Hepatocyte (in vitro differentiated cells): Measurements from ENCODE around the gene QRICH1.

Experiments used
- EZH2 ChIP-seq: fragments of 200-600 bp; sonication (generic); IDR thresholded peaks from 2 replicates; pipeline ENCODE4 v1.6.1; 2016; ENCODE audit warnings: antibody characterized with exemption, mild to moderate bottlenecking, borderline replicate concordance
- EZH2phosphoT487 ChIP-seq: fragments of 200-600 bp; sonication (generic); IDR thresholded peaks from one replicate; pipeline ENCODE4 v1.6.1; 2018; ENCODE audit warnings: antibody characterized with exemption, mild to moderate bottlenecking, low read depth, moderate library complexity; ENCODE audit not compliant: unreplicated experiment, severe bottlenecking
- TF ChIP-seq, protein P1 (sequence below): fragments of 200-600 bp; sonication (generic); IDR thresholded peaks from 2 replicates; pipeline ENCODE4 v1.5.1; 2016; ENCODE audit warnings: antibody characterized with exemption, mild to moderate bottlenecking; ENCODE audit not compliant: poor library complexity

DNA sequence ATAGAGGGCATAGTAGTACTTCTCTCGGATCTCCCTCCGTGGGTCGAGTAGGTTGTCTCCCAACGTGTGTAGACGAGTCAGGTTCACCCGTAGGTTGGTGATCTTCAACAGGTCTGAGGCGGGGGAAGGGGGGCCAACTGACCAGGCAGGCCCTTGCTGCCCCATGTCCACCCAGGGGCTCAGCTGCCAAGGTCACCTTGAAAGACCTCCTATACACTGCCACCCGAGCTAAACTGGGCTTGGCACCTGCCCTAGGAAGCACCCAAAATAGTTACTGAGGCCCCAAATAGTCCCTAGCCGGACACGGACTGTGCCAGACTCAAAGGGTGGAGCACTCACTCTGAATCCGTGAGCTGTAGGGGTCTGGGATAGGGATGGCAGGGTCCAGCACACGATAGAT lies 37.2 kb upstream of the QRICH1 start:
- TF ChIP-seq, protein P1, sequence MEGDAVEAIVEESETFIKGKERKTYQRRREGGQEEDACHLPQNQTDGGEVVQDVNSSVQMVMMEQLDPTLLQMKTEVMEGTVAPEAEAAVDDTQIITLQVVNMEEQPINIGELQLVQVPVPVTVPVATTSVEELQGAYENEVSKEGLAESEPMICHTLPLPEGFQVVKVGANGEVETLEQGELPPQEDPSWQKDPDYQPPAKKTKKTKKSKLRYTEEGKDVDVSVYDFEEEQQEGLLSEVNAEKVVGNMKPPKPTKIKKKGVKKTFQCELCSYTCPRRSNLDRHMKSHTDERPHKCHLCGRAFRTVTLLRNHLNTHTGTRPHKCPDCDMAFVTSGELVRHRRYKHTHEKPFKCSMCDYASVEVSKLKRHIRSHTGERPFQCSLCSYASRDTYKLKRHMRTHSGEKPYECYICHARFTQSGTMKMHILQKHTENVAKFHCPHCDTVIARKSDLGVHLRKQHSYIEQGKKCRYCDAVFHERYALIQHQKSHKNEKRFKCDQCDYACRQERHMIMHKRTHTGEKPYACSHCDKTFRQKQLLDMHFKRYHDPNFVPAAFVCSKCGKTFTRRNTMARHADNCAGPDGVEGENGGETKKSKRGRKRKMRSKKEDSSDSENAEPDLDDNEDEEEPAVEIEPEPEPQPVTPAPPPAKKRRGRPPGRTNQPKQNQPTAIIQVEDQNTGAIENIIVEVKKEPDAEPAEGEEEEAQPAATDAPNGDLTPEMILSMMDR, result no peak
- no peak for TF ChIP-seq EZH2phosphoT487
- TF ChIP-seq EZH2, result no peak
